HepG2 (cell line): ENCODE results near the gene FABP6. TPM values are rescaled to one million over a fixed set of nuclear protein-coding genes. Genes with fewer than 3 reads are reported as not detected.

ENCODE experiments used
- ATAC-seq: fragments of 200-7000 bp; cut with Tn5 transposase; 3 replicates; pipeline ENCODE4 v1.9.1; 2020; ENCODE audit warnings: mild to moderate bottlenecking, moderate library complexity
- BruUV-seq: library from RNA; stranded (reverse); fragments of 400-500 nt; replicated peaks from 2 replicates; lab custom pipeline; 2021; lab: Mats Ljungman, UMichigan
- CTCF ChIA-PET: fragments of 300-600 bp; formaldehyde crosslinking; extraction: SDS; loops from one replicate; lab custom pipeline; 2021; ENCODE audit warnings: low total read pairs, inconsistent platforms, low intra/inter-chr PET ratio; lab: Yijun Ruan, JAX
- POLR2A ChIA-PET: fragments of 350-600 bp; sonication (Branson Sonifier 250); formaldehyde crosslinking; loops from one replicate; lab custom pipeline; 2020; ENCODE audit warnings: antibody characterized with exemption, inconsistent platforms; lab: Yijun Ruan, JAX
- DNase-seq: peaks from one replicate; pipeline ENCODE4 v3.0.0-alpha.2; 2015; ENCODE audit warnings: low spot score
- FAIRE-seq: peaks from 3 replicates; lab custom pipeline; 2011; peaks lifted over from hg19 to GRCh38; lab: Jason Lieb, UNC
- H2AFZ ChIP-seq: one replicate; pipeline ENCODE4 v1.6.1; 2011; ENCODE audit warnings: low read length, inconsistent platforms
- H3K27ac ChIP-seq: fragments of 300-600 bp; 3 replicates; pipeline ENCODE4 v1.8.0; 2011; ENCODE audit warnings: mixed run types, mild to moderate bottlenecking, mixed read lengths, low read length, inconsistent platforms; ENCODE audit not compliant: insufficient read depth; ENCODE audit errors: extremely low read length
- H3K27me3 ChIP-seq, 2 experiments: fragments of 200-600 bp in 1 of 2; 2 replicates in 1 of 2; 3 replicates in 1 of 2; pipeline versions ENCODE4 v1.6.0 to v1.8.0; 2011; ENCODE audit warnings: low read length in 2 of 2, mild to moderate bottlenecking in 2 of 2, moderate library complexity in 2 of 2, inconsistent platforms in 1 of 2; ENCODE audit not compliant: insufficient read depth in 2 of 2, control insufficient read depth in 1 of 2
- H3K36me3 ChIP-seq, 2 experiments: fragments of 200-600 bp in 1 of 2; replicated peaks in 1 of 2; 2 replicates in 1 of 2; 3 replicates in 1 of 2; pipeline versions ENCODE4 v1.5.1 to v1.8.0; 2011; ENCODE audit warnings: low read length in 2 of 2, inconsistent platforms in 1 of 2; ENCODE audit not compliant: insufficient read depth in 2 of 2, control insufficient read depth in 1 of 2
- H3K4me1 ChIP-seq: 2 replicates; pipeline ENCODE4 v1.5.1; 2012; ENCODE audit warnings: low read length, inconsistent platforms; ENCODE audit not compliant: insufficient read depth
- H3K4me2 ChIP-seq: 2 replicates; pipeline ENCODE4 v1.6.0; 2011; ENCODE audit warnings: low read depth, low read length, inconsistent platforms
- H3K4me3 ChIP-seq, 3 experiments: fragments of 200-600 bp in 1 of 3; sonication (generic), shearing (Covaris generic) in 1 of 3; replicated peaks in 1 of 3; 2 replicates each; pipeline ENCODE4 v1.5.1; 2011 to 2016; ENCODE audit warnings: low read length in 3 of 3, inconsistent platforms in 2 of 3, low read depth in 2 of 3, mild to moderate bottlenecking in 2 of 3, control low read depth in 1 of 3, mixed read lengths in 1 of 3; ENCODE audit not compliant: insufficient read depth in 1 of 3
- H3K79me2 ChIP-seq: one replicate; pipeline ENCODE4 v1.6.1; 2011; ENCODE audit warnings: low read length, inconsistent platforms; ENCODE audit not compliant: insufficient read depth
- H3K9ac ChIP-seq: 2 replicates; pipeline ENCODE4 v1.6.0; 2011; ENCODE audit warnings: mild to moderate bottlenecking, low read depth, low read length, inconsistent platforms; ENCODE audit not compliant: insufficient read depth
- H3K9me3 ChIP-seq: 2 replicates; pipeline ENCODE4 v1.5.1; 2012; ENCODE audit warnings: mild to moderate bottlenecking, low read length
- H4K20me1 ChIP-seq: 2 replicates; pipeline ENCODE4 v1.6.0; 2011; ENCODE audit warnings: inconsistent platforms, mild to moderate bottlenecking, low read length, moderate library complexity; ENCODE audit not compliant: insufficient read depth
- MEF2D ChIP-seq: sonication (generic); formaldehyde crosslinking; IDR thresholded peaks from 2 replicates; pipeline ENCODE4 v1.5.1; 2020; ENCODE audit warnings: mild to moderate bottlenecking, missing genetic modification reagents
- POLR2G ChIP-seq: fragments of 200-400 bp; formaldehyde crosslinking; IDR thresholded peaks from 2 replicates; pipeline ENCODE4 v1.6.1; 2018; ENCODE audit warnings: mild to moderate bottlenecking, low read depth, low read length, moderate library complexity
- ZKSCAN5 ChIP-seq: sonication (generic); formaldehyde crosslinking; IDR thresholded peaks from 2 replicates; pipeline ENCODE4 v1.5.1; 2020; ENCODE audit warnings: mild to moderate bottlenecking, missing genetic modification reagents
- ZNF143 ChIP-seq: sonication (generic); formaldehyde crosslinking; IDR thresholded peaks from 2 replicates; pipeline ENCODE4 v1.4.0; 2020; ENCODE audit warnings: missing genetic modification reagents
- ZNF24 ChIP-seq: fragments of 450-650 bp; IDR thresholded peaks from 2 replicates; pipeline ENCODE4 v1.6.1; 2017; ENCODE audit warnings: antibody characterized with exemption, mild to moderate bottlenecking
- ZNF672 ChIP-seq: sonication (generic); formaldehyde crosslinking; IDR thresholded peaks from 2 replicates; pipeline ENCODE4 v1.8.1; 2022; ENCODE audit warnings: missing genetic modification reagents
- ZNF749 ChIP-seq: sonication (generic); formaldehyde crosslinking; IDR thresholded peaks from 2 replicates; pipeline ENCODE4 v1.8.0; 2022; ENCODE audit warnings: mild to moderate bottlenecking, missing genetic modification reagents, moderate library complexity, borderline replicate concordance
- ZSCAN22 ChIP-seq: sonication (generic); formaldehyde crosslinking; IDR thresholded peaks from 2 replicates; pipeline ENCODE4 v1.4.0; 2020; ENCODE audit warnings: mild to moderate bottlenecking, missing genetic modification reagents
- WGBS: methylation state at CpG from one replicate; pipeline ENCODE4 v1.1.6; 2017; ENCODE audit warnings: low lambda C conversion rate; 5-methylcytosine and 5-hydroxymethylcytosine counted together
- in situ Hi-C: cut with HindIII; loops from 2 replicates; pipeline ENCODE4 v1.10.0; 2017; ENCODE audit warnings: low pct_unique_long_range_greater_than_20kb; ENCODE audit not compliant: extremely low pct_ligation_motif_present
- intact Hi-C: fragments of 100-400 bp; cut with micrococcal nuclease; formaldehyde crosslinking; loops from one replicate; pipeline ENCODE4 v1.10.0; 2022; ENCODE audit not compliant: unreplicated experiment
- polyA plus RNA-seq, 8 experiments: library from polyadenylated mRNA; depleted of rRNA in 3 of 8; stranded (reverse) in 7 of 8; unstranded in 1 of 8; fragments of >200 nt; fragmentation: Illumina TruSeq in 4 of 8; extraction: Trizol in 4 of 8; gene quantifications; 2 replicates each; pipeline versions ENCODE4 v1.2.1 to v1.2.3, GENCODE V29; 2011 to 2016; ENCODE audit warnings: low read depth in 4 of 8, missing spikeins in 1 of 8, mixed read lengths in 1 of 8; ENCODE audit not compliant: insufficient read depth in 1 of 8
- total RNA-seq, 5 experiments: library from RNA; depleted of rRNA; stranded (reverse); fragments of >200 nt; fragmentation: Illumina TruSeq; extraction: Trizol; gene quantifications; 2 replicates each; pipeline ENCODE4 v1.2.3, GENCODE V29; 2016; ENCODE audit warnings: low read depth in 1 of 5
- TF ChIP-seq, protein P1 (sequence below): sonication (generic); formaldehyde crosslinking; IDR thresholded peaks from 2 replicates; pipeline ENCODE4 v1.8.0; 2022; ENCODE audit warnings: low read depth, missing genetic modification reagents

Gene FABP6
- total and polyA plus RNA-seq, 2 of the 13 experiments (the other 11 are each of a cell fraction or from before 2014, with no cell fraction given): 0.13 TPM; not detected in 1

DNA sequence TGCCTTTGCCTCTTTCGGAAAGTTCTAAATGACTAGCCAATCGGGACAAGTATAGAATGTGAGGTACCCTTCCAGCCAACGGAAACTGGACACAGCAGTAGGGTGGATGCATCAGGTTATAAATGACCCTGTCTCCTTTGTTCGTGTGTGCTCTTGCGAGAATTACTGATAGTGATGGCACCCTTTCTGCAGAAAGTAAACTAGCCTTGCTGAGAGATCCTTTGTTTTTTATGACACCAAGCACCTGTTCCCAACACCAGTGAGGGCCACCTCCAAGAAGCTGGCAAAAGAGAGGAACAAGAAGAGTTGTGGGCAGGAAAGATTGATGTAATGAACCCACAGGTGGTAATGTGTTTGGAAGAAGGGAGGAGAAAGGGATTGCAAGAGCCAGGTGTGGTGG, 42.8 kb upstream of the FABP6 start:
- H3K4me2 ChIP-seq: no peak overlapping the region
- H3K9me3 ChIP-seq: no peaks in the 10 kb centered on the region
- POLR2A ChIA-PET: no interaction called here
- no peaks in the 10 kb centered on the region for H3K36me3 ChIP-seq
- intact Hi-C loops (no loop called here), in situ Hi-C loops (no loop called here)
- H3K4me3 ChIP-seq: no peak overlapping the region
- H3K27me3 ChIP-seq: peaks cover 0 to 1% of the 10 kb centered on the region in 2 experiments; a peak in 2 of 5 replicates
- H3K27ac ChIP-seq: no peak overlapping the region
- H3K4me1 ChIP-seq: no peaks in the 10 kb centered on the region
- 76% methylated on average over 5 of the region's 5 CpGs for WGBS
- DNase-seq: no peak
- no peak overlapping the region for H3K9ac ChIP-seq
- H3K79me2 ChIP-seq: no peaks in the 10 kb centered on the region
- BruUV-seq: no TSS peak
- no peak overlapping the region for H2AFZ ChIP-seq
- no peak for FAIRE-seq
- no peak for ATAC-seq
- TF ChIP-seq ZNF749 (CRISPR knock-in tag): no peak
- no peak for TF ChIP-seq ZKSCAN5 (CRISPR knock-in tag)
- TF ChIP-seq POLR2G: no peak
- no peak for TF ChIP-seq ZNF24
- TF ChIP-seq, protein P1, sequence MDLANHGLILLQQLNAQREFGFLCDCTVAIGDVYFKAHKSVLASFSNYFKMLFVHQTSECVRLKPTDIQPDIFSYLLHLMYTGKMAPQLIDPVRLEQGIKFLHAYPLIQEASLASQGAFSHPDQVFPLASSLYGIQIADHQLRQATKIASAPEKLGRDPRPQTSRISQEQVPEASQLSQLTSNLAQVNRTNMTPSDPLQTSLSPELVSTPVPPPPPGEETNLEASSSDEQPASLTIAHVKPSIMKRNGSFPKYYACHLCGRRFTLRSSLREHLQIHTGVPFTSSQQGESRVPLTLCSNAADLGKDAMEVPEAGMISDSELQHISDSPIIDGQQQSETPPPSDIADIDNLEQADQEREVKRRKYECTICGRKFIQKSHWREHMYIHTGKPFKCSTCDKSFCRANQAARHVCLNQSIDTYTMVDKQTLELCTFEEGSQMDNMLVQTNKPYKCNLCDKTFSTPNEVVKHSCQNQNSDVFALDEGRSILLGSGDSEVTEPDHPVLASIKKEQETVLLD: no peak
- no peak for TF ChIP-seq ZNF143 (CRISPR knock-in tag)
- no peak for TF ChIP-seq MEF2D (CRISPR knock-in tag)
- TF ChIP-seq ZNF672: no peak
- TF ChIP-seq ZSCAN22 (CRISPR knock-in tag): no peak
- CTCF ChIA-PET: no interaction called here
- no peaks in the 10 kb centered on the region for H4K20me1 ChIP-seq
